Keratinocyte (primary cell): Measurements from ENCODE around the gene PLAAT4. TPM values are rescaled to one million over a fixed set of nuclear protein-coding genes. Genes with fewer than 3 reads are reported as not detected.

ENCODE experiments used
- DNase-seq: peaks from one replicate; pipeline ENCODE4 v3.0.0-alpha.2; 2011; ENCODE audit warnings: low read depth, missing footprints, low spot score
- FAIRE-seq: peaks from 2 replicates; lab custom pipeline; 2011; peaks lifted over from hg19 to GRCh38; lab: Jason Lieb, UNC
- H2AFZ ChIP-seq: 2 replicates; pipeline ENCODE4 v1.6.0; 2012; ENCODE audit warnings: low read length, control low read depth, inconsistent platforms; ENCODE audit not compliant: control insufficient read depth
- H3K27ac ChIP-seq: 2 replicates; pipeline ENCODE4 v1.5.1; 2011; ENCODE audit warnings: low read length; ENCODE audit not compliant: control insufficient read depth, insufficient read depth
- H3K27me3 ChIP-seq: 3 replicates; pipeline ENCODE4 v1.6.0; 2011; ENCODE audit warnings: low read length; ENCODE audit not compliant: control insufficient read depth, insufficient read depth; ENCODE audit errors: extremely low read depth
- H3K36me3 ChIP-seq, 2 experiments: 2 replicates in 1 of 2; 3 replicates in 1 of 2; pipeline ENCODE4 v1.5.1; 2011; ENCODE audit warnings: low read length in 2 of 2, mild to moderate bottlenecking in 1 of 2; ENCODE audit not compliant: control insufficient read depth in 2 of 2, insufficient read depth in 2 of 2; ENCODE audit errors: extremely low read depth in 1 of 2
- H3K4me1 ChIP-seq: 3 replicates; pipeline ENCODE4 v1.5.1; 2011; ENCODE audit warnings: low read length; ENCODE audit not compliant: control insufficient read depth, insufficient read depth; ENCODE audit errors: extremely low read depth
- H3K4me2 ChIP-seq: 3 replicates; pipeline ENCODE4 v1.6.0; 2011; ENCODE audit warnings: low read depth, low read length; ENCODE audit not compliant: control insufficient read depth, insufficient read depth; ENCODE audit errors: extremely low read depth
- H3K4me3 ChIP-seq, 3 experiments: fragments of 200-600 bp in 1 of 3; sonication (generic) in 1 of 3; 2 replicates in 2 of 3; 3 replicates in 1 of 3; pipeline ENCODE4 v1.5.1; 2011 to 2016; ENCODE audit warnings: low read length in 3 of 3, mild to moderate bottlenecking in 3 of 3, control low read depth in 2 of 3, inconsistent platforms in 1 of 3, low read depth in 1 of 3, mixed read lengths in 1 of 3, mixed run types in 1 of 3, moderate library complexity in 1 of 3; ENCODE audit not compliant: control insufficient read depth in 2 of 3, insufficient read depth in 2 of 3; ENCODE audit errors: extremely low read depth in 1 of 3
- H3K79me2 ChIP-seq: 2 replicates; pipeline ENCODE4 v1.6.0; 2012; ENCODE audit warnings: low read length; ENCODE audit not compliant: control insufficient read depth, insufficient read depth
- H3K9ac ChIP-seq: 3 replicates; pipeline ENCODE4 v1.6.0; 2011; ENCODE audit warnings: low read length; ENCODE audit not compliant: control insufficient read depth, insufficient read depth; ENCODE audit errors: extremely low read depth
- H3K9me1 ChIP-seq: 3 replicates; pipeline ENCODE4 v1.6.0; 2011; ENCODE audit warnings: low read length; ENCODE audit not compliant: control insufficient read depth, insufficient read depth; ENCODE audit errors: extremely low read depth
- H3K9me3 ChIP-seq: 2 replicates; pipeline ENCODE4 v1.5.1; 2012; ENCODE audit warnings: low read depth, low read length; ENCODE audit not compliant: control insufficient read depth
- H4K20me1 ChIP-seq: 3 replicates; pipeline ENCODE4 v1.6.0; 2011; ENCODE audit warnings: low read length; ENCODE audit not compliant: control insufficient read depth, insufficient read depth; ENCODE audit errors: extremely low read depth
- EZH2 ChIP-seq: IDR thresholded peaks from one replicate; pipeline ENCODE4 v1.6.1; 2012; ENCODE audit warnings: inconsistent platforms, mild to moderate bottlenecking, low read length, moderate library complexity
- dilution Hi-C: fragments of 300-500 bp; cut with MboI; formaldehyde crosslinking; loops from one replicate; pipeline ENCODE4 v1.7.0; 2020; ENCODE audit warnings: low sequenced_read_pairs; ENCODE audit not compliant: extremely low pct_ligation_motif_present
- polyA plus RNA-seq, 5 experiments: library from polyadenylated mRNA; depleted of rRNA in 3 of 5; stranded (reverse) in 3 of 5; stranded (forward) in 1 of 5; unstranded in 1 of 5; fragments of >200 nt; gene quantifications; 1 replicate in 1 of 5; 2 replicates in 3 of 5; 3 replicates in 1 of 5; pipeline versions ENCODE4 v1.2.1 to v1.2.3, GENCODE V29; 2011 to 2012; ENCODE audit warnings: missing spikeins in 2 of 5, low read depth in 1 of 5, low replicate concordance in 1 of 5
- TF ChIP-seq, protein P1 (sequence below), 3 experiments: IDR thresholded peaks in 1 of 3; conservative IDR thresholded peaks in 1 of 3; optimal IDR thresholded peaks in 1 of 3; 2 replicates in 2 of 3; 3 replicates in 1 of 3; pipeline versions ENCODE3 to v1.5.1; 2011; ENCODE audit warnings: low read length in 3 of 3, mild to moderate bottlenecking in 3 of 3, moderate library complexity in 2 of 3, control low read depth in 1 of 3, inconsistent platforms in 1 of 3; ENCODE audit not compliant: insufficient read depth in 2 of 3; ENCODE audit errors: extremely low read depth in 1 of 3

The PLAAT4 gene
- polyA plus RNA-seq, 1 donor (not counting 4 experiments of a cell fraction or from before 2014, with no cell fraction given) = 2.0 TPM

DNA sequence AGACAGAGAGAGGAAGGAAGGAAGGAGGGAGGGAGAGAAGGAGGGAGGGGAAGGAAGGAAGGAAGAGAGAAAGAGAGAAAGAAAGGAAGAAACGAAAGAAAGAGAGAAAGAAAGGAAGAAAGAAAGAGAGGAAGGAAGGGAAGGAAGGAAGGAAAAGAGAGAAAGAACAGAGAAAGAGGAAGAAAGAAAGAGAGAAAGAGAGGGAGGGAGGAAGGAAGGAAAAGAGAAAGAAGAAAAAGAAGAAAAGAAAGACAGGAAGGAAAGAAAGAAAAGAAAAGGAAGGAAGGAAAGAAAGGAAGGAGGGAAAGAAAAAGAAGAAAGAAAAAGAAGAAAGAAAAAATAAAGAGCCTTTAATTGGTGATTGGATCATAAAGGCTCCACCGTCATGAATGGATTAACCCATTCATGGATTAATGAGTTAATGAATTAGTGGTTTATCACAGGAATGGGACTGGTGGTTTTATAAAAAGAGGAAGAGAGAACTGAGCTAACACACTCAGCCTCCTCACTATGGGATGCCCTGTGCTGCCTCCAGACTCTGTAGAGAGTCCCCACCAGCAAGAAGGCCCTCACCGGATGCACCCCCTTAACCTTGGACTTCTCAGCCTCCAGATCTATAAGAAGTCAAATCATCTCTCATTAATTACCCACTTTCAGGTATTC is 35.5 kb downstream of the PLAAT4 start:
- H4K20me1 ChIP-seq = no peaks in the 10 kb centered on the region
- TF ChIP-seq EZH2 = no peak
- TF ChIP-seq, protein P1, sequence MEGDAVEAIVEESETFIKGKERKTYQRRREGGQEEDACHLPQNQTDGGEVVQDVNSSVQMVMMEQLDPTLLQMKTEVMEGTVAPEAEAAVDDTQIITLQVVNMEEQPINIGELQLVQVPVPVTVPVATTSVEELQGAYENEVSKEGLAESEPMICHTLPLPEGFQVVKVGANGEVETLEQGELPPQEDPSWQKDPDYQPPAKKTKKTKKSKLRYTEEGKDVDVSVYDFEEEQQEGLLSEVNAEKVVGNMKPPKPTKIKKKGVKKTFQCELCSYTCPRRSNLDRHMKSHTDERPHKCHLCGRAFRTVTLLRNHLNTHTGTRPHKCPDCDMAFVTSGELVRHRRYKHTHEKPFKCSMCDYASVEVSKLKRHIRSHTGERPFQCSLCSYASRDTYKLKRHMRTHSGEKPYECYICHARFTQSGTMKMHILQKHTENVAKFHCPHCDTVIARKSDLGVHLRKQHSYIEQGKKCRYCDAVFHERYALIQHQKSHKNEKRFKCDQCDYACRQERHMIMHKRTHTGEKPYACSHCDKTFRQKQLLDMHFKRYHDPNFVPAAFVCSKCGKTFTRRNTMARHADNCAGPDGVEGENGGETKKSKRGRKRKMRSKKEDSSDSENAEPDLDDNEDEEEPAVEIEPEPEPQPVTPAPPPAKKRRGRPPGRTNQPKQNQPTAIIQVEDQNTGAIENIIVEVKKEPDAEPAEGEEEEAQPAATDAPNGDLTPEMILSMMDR (optimal IDR thresholded peaks at IDR 0.05 in 1 of 3, IDR thresholded peaks at IDR 0.05 in 1 of 3, conservative IDR thresholded peaks at IDR 0.05 in 1 of 3; ENCODE audit: extremely low read depth in 1 of 3, insufficient read depth in 2 of 3, low read length in 3 of 3) = no peak
- no peak for FAIRE-seq
- no peak overlapping the region for H3K9ac ChIP-seq
- H3K4me2 ChIP-seq = no peak overlapping the region
- H3K4me1 ChIP-seq = peaks cover 10% of the 10 kb centered on the region
- no peak overlapping the region for H3K4me3 ChIP-seq
- no peaks in the 10 kb centered on the region for H3K27me3 ChIP-seq
- H3K36me3 ChIP-seq = no peaks in the 10 kb centered on the region
- H3K9me1 ChIP-seq = no peaks in the 10 kb centered on the region
- dilution Hi-C loops = no loop called here
- no peaks in the 10 kb centered on the region for H3K79me2 ChIP-seq
- no peaks in the 10 kb centered on the region for H3K9me3 ChIP-seq
- H2AFZ ChIP-seq = no peak overlapping the region
- H3K27ac ChIP-seq = no peak overlapping the region
- DNase-seq = no peak

DNA sequence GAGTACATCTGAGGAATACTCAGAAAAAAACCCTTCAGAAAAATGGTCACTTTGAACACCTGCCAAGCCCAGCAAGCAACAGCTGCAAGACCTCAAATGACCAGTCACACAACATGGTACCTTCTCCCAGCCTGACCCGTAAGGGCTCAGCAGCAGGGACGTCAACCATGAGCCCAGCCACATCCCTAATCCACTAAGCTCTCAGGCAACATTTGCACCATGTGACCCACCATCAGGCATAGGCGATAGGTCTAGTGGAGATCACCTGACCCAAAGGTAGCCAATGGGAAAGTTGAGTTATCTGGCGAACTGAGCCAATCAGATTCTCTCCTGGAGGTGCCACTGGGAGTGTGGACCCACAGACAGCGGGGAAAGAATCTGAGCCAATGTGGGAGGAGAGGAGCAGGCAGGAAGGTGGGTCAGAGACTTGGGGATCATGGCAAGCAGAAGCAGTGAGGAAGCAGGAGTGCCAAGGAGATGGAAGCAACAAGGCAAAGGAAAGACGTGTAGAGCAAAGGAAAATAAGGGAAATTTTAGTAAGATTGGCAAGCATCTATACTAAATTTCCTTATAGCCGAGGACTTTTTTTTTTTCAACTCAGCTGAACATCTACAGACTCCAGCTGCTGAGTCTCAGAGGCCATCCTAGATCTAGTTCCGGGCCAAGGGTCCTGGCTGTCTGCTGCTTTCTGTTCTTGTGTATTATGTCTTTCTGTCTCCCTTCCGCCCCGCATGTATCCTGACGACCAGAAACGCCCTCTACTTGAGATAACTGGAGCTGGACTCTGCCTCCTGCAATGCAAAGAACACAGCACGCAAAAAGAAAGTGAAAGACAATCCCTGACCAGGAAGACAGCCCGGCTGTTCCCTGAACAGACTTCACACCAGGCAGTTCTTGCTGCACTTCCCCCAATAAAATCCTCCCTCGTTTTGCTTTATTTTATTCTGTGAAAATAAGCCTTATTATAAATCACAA is 37.6 kb downstream of the PLAAT4 start:
- no peak overlapping the region for H2AFZ ChIP-seq
- H3K4me2 ChIP-seq = no peak overlapping the region

More for the DNA sequence above, 37.6 kb downstream of the PLAAT4 start:
- no peaks in the 10 kb centered on the region for H3K36me3 ChIP-seq
- TF ChIP-seq, protein P1 (optimal IDR thresholded peaks at IDR 0.05 in 1 of 3, IDR thresholded peaks at IDR 0.05 in 1 of 3, conservative IDR thresholded peaks at IDR 0.05 in 1 of 3; ENCODE audit: extremely low read depth in 1 of 3, insufficient read depth in 2 of 3, low read length in 3 of 3) = no peak
- TF ChIP-seq EZH2 = no peak
- H3K27me3 ChIP-seq = no peaks in the 10 kb centered on the region
- H3K9ac ChIP-seq = no peak overlapping the region
- no peak overlapping the region for H3K27ac ChIP-seq
- H3K9me3 ChIP-seq = no peaks in the 10 kb centered on the region
- no peaks in the 10 kb centered on the region for H3K9me1 ChIP-seq
- no peak for DNase-seq
- H4K20me1 ChIP-seq = no peaks in the 10 kb centered on the region
- H3K79me2 ChIP-seq = no peaks in the 10 kb centered on the region
- FAIRE-seq = no peak
- dilution Hi-C loops = no loop called here
- no peak overlapping the region for H3K4me3 ChIP-seq
- H3K4me1 ChIP-seq = no peaks in the 10 kb centered on the region
